Nephron progenitor cell (in vitro differentiated cells): Measurements from ENCODE around the gene DCLK1.
A peak's percentile ranks its signal among the peaks of the same experiment; 100 is the strongest.

Source experiments
- DNase-seq: peaks from one replicate; pipeline ENCODE4 v3.0.0; 2021
- H3K27ac Mint-ChIP-seq: 2 replicates; pipeline ENCODE4 v1.8.0; 2021; ENCODE audit warnings: mild to moderate bottlenecking, moderate library complexity, mixed read lengths
- H3K27me3 Mint-ChIP-seq: 2 replicates; pipeline ENCODE4 v1.8.0; 2021; ENCODE audit warnings: mild to moderate bottlenecking, low read depth, mixed read lengths; ENCODE audit not compliant: poor library complexity
- H3K36me3 Mint-ChIP-seq: 2 replicates; pipeline ENCODE4 v1.8.0; 2021; ENCODE audit warnings: low read depth, mixed read lengths
- H3K4me1 Mint-ChIP-seq: 2 replicates; pipeline ENCODE4 v1.8.0; 2021; ENCODE audit warnings: mixed read lengths
- H3K4me3 Mint-ChIP-seq: 2 replicates; pipeline ENCODE4 v1.8.0; 2021; ENCODE audit warnings: mild to moderate bottlenecking, moderate library complexity, mixed read lengths
- H3K9me3 Mint-ChIP-seq: 2 replicates; pipeline ENCODE4 v1.8.0; 2021; ENCODE audit warnings: mild to moderate bottlenecking, moderate library complexity, mixed read lengths
- TF ChIP-seq, protein P1 (sequence below): fragments of 200-600 bp; sonication (generic); IDR thresholded peaks from 2 replicates; pipeline ENCODE4 v1.5.0; 2021; ENCODE audit warnings: antibody characterized with exemption

The DCLK1 gene

DNA sequence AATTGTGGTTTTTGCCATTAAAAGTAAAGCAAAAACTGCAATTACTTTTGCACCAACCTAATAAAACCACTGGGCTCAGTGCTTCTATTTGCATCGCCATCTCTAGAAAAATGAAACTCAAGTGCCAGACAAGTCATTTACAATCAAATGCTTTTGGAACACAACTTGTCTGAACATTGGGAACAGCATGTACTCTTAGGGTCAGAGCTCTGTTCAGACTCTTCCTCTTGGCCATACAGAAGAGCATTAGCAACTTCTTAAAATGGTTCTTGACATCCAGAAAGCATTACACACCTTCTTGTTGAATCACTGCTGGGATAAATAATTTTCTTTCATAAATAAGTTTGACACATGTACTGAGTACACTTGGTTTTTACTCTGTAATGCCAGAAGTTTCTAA is 272.5 kb downstream of the DCLK1 start:
- no peak overlapping the region for H3K4me3 Mint-ChIP-seq
- H3K9me3 Mint-ChIP-seq = no peaks in the 10 kb centered on the region
- TF ChIP-seq, protein P1, sequence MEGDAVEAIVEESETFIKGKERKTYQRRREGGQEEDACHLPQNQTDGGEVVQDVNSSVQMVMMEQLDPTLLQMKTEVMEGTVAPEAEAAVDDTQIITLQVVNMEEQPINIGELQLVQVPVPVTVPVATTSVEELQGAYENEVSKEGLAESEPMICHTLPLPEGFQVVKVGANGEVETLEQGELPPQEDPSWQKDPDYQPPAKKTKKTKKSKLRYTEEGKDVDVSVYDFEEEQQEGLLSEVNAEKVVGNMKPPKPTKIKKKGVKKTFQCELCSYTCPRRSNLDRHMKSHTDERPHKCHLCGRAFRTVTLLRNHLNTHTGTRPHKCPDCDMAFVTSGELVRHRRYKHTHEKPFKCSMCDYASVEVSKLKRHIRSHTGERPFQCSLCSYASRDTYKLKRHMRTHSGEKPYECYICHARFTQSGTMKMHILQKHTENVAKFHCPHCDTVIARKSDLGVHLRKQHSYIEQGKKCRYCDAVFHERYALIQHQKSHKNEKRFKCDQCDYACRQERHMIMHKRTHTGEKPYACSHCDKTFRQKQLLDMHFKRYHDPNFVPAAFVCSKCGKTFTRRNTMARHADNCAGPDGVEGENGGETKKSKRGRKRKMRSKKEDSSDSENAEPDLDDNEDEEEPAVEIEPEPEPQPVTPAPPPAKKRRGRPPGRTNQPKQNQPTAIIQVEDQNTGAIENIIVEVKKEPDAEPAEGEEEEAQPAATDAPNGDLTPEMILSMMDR = no peak
- no peak overlapping the region for H3K27ac Mint-ChIP-seq
- H3K27me3 Mint-ChIP-seq = peaks cover 22% of the 10 kb centered on the region
- H3K4me1 Mint-ChIP-seq = peaks cover 27% of the 10 kb centered on the region
- DNase-seq = no peak
- H3K36me3 Mint-ChIP-seq = no peaks in the 10 kb centered on the region

DNA sequence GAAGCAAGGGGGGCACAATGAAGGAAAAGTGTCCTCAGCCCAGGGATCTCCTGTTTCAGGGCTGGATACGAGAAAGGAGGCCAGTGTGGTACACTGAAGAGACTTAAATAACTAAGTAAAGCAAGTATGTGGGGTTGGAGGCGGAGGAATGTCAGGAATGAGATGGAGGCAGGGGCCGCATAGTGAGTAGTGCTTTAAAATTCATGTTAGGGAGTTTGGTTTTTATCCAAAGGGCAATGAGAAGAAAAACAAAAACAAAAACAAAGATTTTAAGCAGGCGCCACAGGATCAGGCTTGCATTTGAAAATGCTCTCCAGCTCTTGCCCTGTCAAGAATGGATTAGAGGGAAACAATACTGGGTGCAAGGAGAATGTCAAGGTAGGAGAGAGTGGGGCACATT is 273.4 kb downstream of the DCLK1 start:
- H3K4me3 Mint-ChIP-seq = no peak overlapping the region
- TF ChIP-seq, protein P1 = no peak
- no peaks in the 10 kb centered on the region for H3K36me3 Mint-ChIP-seq
- DNase-seq = no peak
- H3K27me3 Mint-ChIP-seq = peaks cover 22% of the 10 kb centered on the region
- peaks cover 27% of the 10 kb centered on the region for H3K4me1 Mint-ChIP-seq
- H3K9me3 Mint-ChIP-seq = no peaks in the 10 kb centered on the region
- H3K27ac Mint-ChIP-seq = no peak overlapping the region

- Mint-ChIP-seq H3K4me1 (peaks cover 27% of the 10 kb centered on the region), H3K9me3 (no peaks in the 10 kb centered on the region), H3K27ac (no peak overlapping the region), H3K36me3 (no peaks in the 10 kb centered on the region), H3K4me3 (no peak overlapping the region), H3K27me3 (peaks cover 18% of the 10 kb centered on the region)
- TF ChIP-seq, protein P1 = no peak
- no peak for DNase-seq
Measured at GRCh38 chr13:35856721-35857364, 274.3 kb downstream of the DCLK1 start.

GRCh38 chr13:35856084-35856483 is 275.1 kb downstream of the DCLK1 start:
- Mint-ChIP-seq H3K4me3 (no peak overlapping the region), H3K9me3 (no peaks in the 10 kb centered on the region), H3K27me3 (peaks cover 18% of the 10 kb centered on the region), H3K27ac (no peak overlapping the region), H3K36me3 (no peaks in the 10 kb centered on the region), H3K4me1 (peaks cover 27% of the 10 kb centered on the region)
- no peak for DNase-seq
- TF ChIP-seq, protein P1 = no peak

- peak; percentile 25 for DNase-seq
- Mint-ChIP-seq H3K27me3 (peaks cover 18% of the 10 kb centered on the region), H3K9me3 (no peaks in the 10 kb centered on the region), H3K4me1 (peaks cover 27% of the 10 kb centered on the region), H3K36me3 (no peaks in the 10 kb centered on the region), H3K4me3 (no peak overlapping the region), H3K27ac (no peak overlapping the region)
- TF ChIP-seq, protein P1 = no peak
Measured at GRCh38 chr13:35855531-35856019, 275.6 kb downstream of the DCLK1 start.

DNA sequence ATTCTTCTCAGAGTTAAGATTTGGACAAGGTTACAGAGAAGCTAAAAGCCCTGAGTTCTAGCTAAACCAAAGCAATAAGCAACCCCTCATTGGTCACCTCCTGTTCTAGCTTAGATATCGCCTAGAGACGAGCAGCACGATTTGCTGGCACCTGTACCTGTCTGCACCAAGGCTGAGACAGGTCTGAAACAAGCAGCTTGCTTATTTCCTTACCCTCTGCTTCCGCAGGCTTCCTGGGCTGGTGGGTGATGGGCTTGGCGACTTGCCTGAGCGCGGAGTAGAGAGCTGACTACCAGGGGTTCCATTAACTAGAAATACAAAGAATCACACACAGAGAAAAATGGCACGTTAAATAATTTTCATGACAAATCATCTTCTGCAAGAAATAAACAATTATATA is 276.9 kb downstream of the DCLK1 start:
- DNase-seq = no peak
- H3K9me3 Mint-ChIP-seq = no peaks in the 10 kb centered on the region
- peaks cover 13% of the 10 kb centered on the region for H3K27me3 Mint-ChIP-seq
- H3K4me1 Mint-ChIP-seq = peaks cover 27% of the 10 kb centered on the region
- TF ChIP-seq, protein P1 = no peak
- H3K4me3 Mint-ChIP-seq = no peak overlapping the region
- no peak overlapping the region for H3K27ac Mint-ChIP-seq
- H3K36me3 Mint-ChIP-seq = no peaks in the 10 kb centered on the region
